H1 (cell line): ENCODE measurements around the gene NRXN3. TPM values are rescaled to one million over a fixed set of nuclear protein-coding genes. Genes with fewer than 3 reads are reported as not detected.

Experiments
- CTCF ChIA-PET: fragments of 300-600 bp; sonication (Branson Sonifier 250); formaldehyde crosslinking; loops from one replicate; lab custom pipeline; 2021; ENCODE audit not compliant: partially characterized antibody; lab: Charles Lee
- POLR2A ChIA-PET: fragments of 300-600 bp; sonication (Branson Sonifier 250); formaldehyde crosslinking; loops from one replicate; lab custom pipeline; 2021; ENCODE audit warnings: inconsistent platforms; ENCODE audit not compliant: partially characterized antibody; lab: Charles Lee
- DNase-seq, 2 experiments: peaks; one replicate each; pipeline versions ENCODE4 v3.0.0 to v3.0.0-alpha.2; 2010 to 2022; ENCODE audit warnings: low spot score in 2 of 2, low read depth in 1 of 2, mixed read lengths in 1 of 2
- FAIRE-seq: peaks from 2 replicates; lab custom pipeline; 2011; peaks lifted over from hg19 to GRCh38; lab: Jason Lieb, UNC
- H2AFZ ChIP-seq: 2 replicates; pipeline ENCODE4 v1.8.1; 2012; ENCODE audit warnings: low read length, inconsistent platforms
- H2AK5ac ChIP-seq: 2 replicates; pipeline ENCODE4 v1.6.1; 2013; ENCODE audit warnings: low read depth, low read length
- H2BK120ac ChIP-seq: replicated peaks from 2 replicates; pipeline ENCODE3; 2013; ENCODE audit warnings: low read depth, low read length, inconsistent platforms
- H2BK12ac ChIP-seq: 2 replicates; pipeline ENCODE4 v1.6.1; 2013; ENCODE audit warnings: low read depth, low read length
- H2BK15ac ChIP-seq: 2 replicates; pipeline ENCODE4 v1.6.1; 2013; ENCODE audit warnings: low read length
- H2BK20ac ChIP-seq: 2 replicates; pipeline ENCODE4 v1.6.1; 2013; ENCODE audit warnings: low read length
- H2BK5ac ChIP-seq: 2 replicates; pipeline ENCODE4 v1.6.1; 2013; ENCODE audit warnings: low read depth, low read length
- H3K14ac ChIP-seq: 2 replicates; pipeline ENCODE4 v1.6.1; 2013; ENCODE audit warnings: inconsistent platforms; ENCODE audit not compliant: insufficient read length
- H3K18ac ChIP-seq: 2 replicates; pipeline ENCODE4 v1.6.1; 2013; ENCODE audit warnings: low read length; ENCODE audit errors: extremely low read depth
- H3K23ac ChIP-seq: 2 replicates; pipeline ENCODE4 v1.6.1; 2013; ENCODE audit warnings: inconsistent platforms; ENCODE audit not compliant: insufficient read length
- H3K23me2 ChIP-seq: 2 replicates; pipeline ENCODE4 v1.6.1; 2013; ENCODE audit warnings: low read depth, low read length
- H3K27ac ChIP-seq: 2 replicates; pipeline ENCODE4 v1.6.1; 2011; ENCODE audit warnings: low read depth, low read length, inconsistent platforms
- H3K27me3 ChIP-seq, 4 experiments: replicated peaks in 1 of 4; 1 replicate in 1 of 4; 2 replicates in 3 of 4; pipeline versions ENCODE4 v1.6.1 to v1.8.1; 2011 to 2013; ENCODE audit warnings: low read length in 3 of 4, mild to moderate bottlenecking in 3 of 4, inconsistent platforms in 2 of 4, mixed read lengths in 2 of 4, moderate library complexity in 1 of 4; ENCODE audit not compliant: control insufficient read depth in 3 of 4, insufficient read depth in 3 of 4; ENCODE audit errors: extremely low read depth in 1 of 4
- H3K36me3 ChIP-seq, 4 experiments: 2 replicates each; pipeline versions ENCODE4 v1.6.1 to v1.8.1; 2011 to 2013; ENCODE audit warnings: mild to moderate bottlenecking in 4 of 4, low read length in 3 of 4, moderate library complexity in 2 of 4, control low read depth in 1 of 4, inconsistent platforms in 1 of 4; ENCODE audit not compliant: insufficient read depth in 4 of 4, control insufficient read depth in 2 of 4
- H3K4ac ChIP-seq: replicated peaks from 2 replicates; pipeline ENCODE3; 2013; ENCODE audit warnings: low read length, low read depth, mixed read lengths, inconsistent platforms; ENCODE audit not compliant: insufficient read length
- H3K4me1 ChIP-seq, 4 experiments: replicated peaks in 1 of 4; 1 replicate in 1 of 4; 2 replicates in 3 of 4; pipeline versions ENCODE4 v1.6.1 to v1.8.1; 2011 to 2013; ENCODE audit warnings: low read length in 3 of 4, inconsistent platforms in 2 of 4, mixed read lengths in 1 of 4; ENCODE audit not compliant: insufficient read depth in 4 of 4, control insufficient read depth in 3 of 4
- H3K4me2 ChIP-seq, 2 experiments: 2 replicates each; pipeline versions ENCODE4 v1.6.1 to v1.8.1; 2011 to 2013; ENCODE audit warnings: low read depth in 2 of 2, low read length in 2 of 2, control low read depth in 1 of 2, inconsistent platforms in 1 of 2, mild to moderate bottlenecking in 1 of 2; ENCODE audit not compliant: insufficient read depth in 1 of 2
- H3K4me3 ChIP-seq, 4 experiments: fragments of 200-600, 300-600 bp in 1 of 4; sonication (generic), shearing (Covaris generic), sonication (Bioruptor Twin) in 1 of 4; 2 replicates each; pipeline versions ENCODE4 v1.5.1 to v1.8.1; 2011 to 2016; ENCODE audit warnings: low read length in 4 of 4, low read depth in 3 of 4, control low read depth in 2 of 4, inconsistent platforms in 2 of 4, mild to moderate bottlenecking in 2 of 4, mixed read lengths in 1 of 4, moderate library complexity in 1 of 4; ENCODE audit not compliant: insufficient read depth in 2 of 4; ENCODE audit errors: extremely low read depth in 1 of 4
- H3K56ac ChIP-seq: replicated peaks from 2 replicates; pipeline ENCODE3; 2013; ENCODE audit warnings: low read depth, mild to moderate bottlenecking, mixed read lengths, low read length, inconsistent platforms; ENCODE audit not compliant: insufficient read length
- H3K79me1 ChIP-seq: 2 replicates; pipeline ENCODE4 v1.6.1; 2013; ENCODE audit warnings: low read depth, low read length, control low read depth
- H3K79me2 ChIP-seq, 2 experiments: 2 replicates each; pipeline versions ENCODE4 v1.6.1 to v1.8.1; 2012 to 2013; ENCODE audit warnings: low read length in 2 of 2, mild to moderate bottlenecking in 2 of 2, inconsistent platforms in 1 of 2; ENCODE audit not compliant: insufficient read depth in 2 of 2, control insufficient read depth in 1 of 2
- H3K9ac ChIP-seq, 4 experiments: replicated peaks in 1 of 4; 1 replicate in 1 of 4; 2 replicates in 3 of 4; pipeline versions ENCODE4 v1.6.1 to v1.8.1; 2011 to 2013; ENCODE audit warnings: low read depth in 3 of 4, low read length in 3 of 4, control low read depth in 2 of 4, mild to moderate bottlenecking in 2 of 4, moderate library complexity in 2 of 4, inconsistent platforms in 1 of 4; ENCODE audit errors: extremely low read depth in 1 of 4
- H3K9me3 ChIP-seq, 2 experiments: 2 replicates each; pipeline versions ENCODE4 v1.6.1 to v1.8.1; 2012 to 2013; ENCODE audit warnings: mild to moderate bottlenecking in 2 of 2, moderate library complexity in 2 of 2, control low read depth in 1 of 2, inconsistent platforms in 1 of 2, low read depth in 1 of 2, low read length in 1 of 2, mixed read lengths in 1 of 2; ENCODE audit not compliant: insufficient read depth in 2 of 2
- H4K20me1 ChIP-seq, 2 experiments: replicated peaks in 1 of 2; 2 replicates each; pipeline versions ENCODE3 to v1.8.1; 2011 to 2013; ENCODE audit warnings: inconsistent platforms in 2 of 2, low read length in 2 of 2, mild to moderate bottlenecking in 1 of 2; ENCODE audit not compliant: insufficient read depth in 2 of 2, control insufficient read depth in 1 of 2
- H4K5ac ChIP-seq: 2 replicates; pipeline ENCODE4 v1.6.1; 2013; ENCODE audit warnings: low read length, low read depth, mixed read lengths, inconsistent platforms; ENCODE audit not compliant: insufficient read length
- H4K8ac ChIP-seq: 2 replicates; pipeline ENCODE4 v1.8.0; 2013; ENCODE audit warnings: mild to moderate bottlenecking, moderate library complexity, low read length, inconsistent platforms; ENCODE audit not compliant: insufficient read depth; ENCODE audit errors: extremely low read depth
- H4K91ac ChIP-seq: replicated peaks from 2 replicates; pipeline ENCODE3; 2013; ENCODE audit warnings: low read length, mixed read lengths, inconsistent platforms; ENCODE audit not compliant: insufficient read length
- CEBPB ChIP-seq: IDR thresholded peaks from 2 replicates; pipeline ENCODE4 v1.6.1; 2012; ENCODE audit warnings: low read depth, low read length
- MAX ChIP-seq: IDR thresholded peaks from 2 replicates; pipeline ENCODE4 v1.6.1; 2012; ENCODE audit warnings: inconsistent platforms
- WGBS, 2 experiments: shearing (Covaris generic) in 1 of 2; methylation state at CpG; one replicate each; pipeline versions ENCODE4 v1.1.6 to v1.1.7; 2013 to 2015; ENCODE audit warnings: low lambda C conversion rate in 2 of 2, mixed read lengths in 2 of 2, inconsistent platforms in 1 of 2, low coverage in 1 of 2, missing lambda C conversion rate in 1 of 2; ENCODE audit not compliant: insufficient replicate concordance in 2 of 2, insufficient coverage in 1 of 2, insufficient read length in 1 of 2; ENCODE audit errors: extremely low coverage in 1 of 2, missing lambda C conversion rate in 1 of 2; 5-methylcytosine and 5-hydroxymethylcytosine counted together
- polyA plus RNA-seq, 7 experiments: library from polyadenylated mRNA; depleted of rRNA in 3 of 7; stranded (reverse) in 5 of 7; unstranded in 2 of 7; fragments of >200 nt in 5 of 7; fragments of 200-250 nt in 2 of 7; gene quantifications; 1 replicate in 5 of 7; 2 replicates in 1 of 7; 4 replicates in 1 of 7; pipeline versions ENCODE4 v1.2.1 to v1.2.3, GENCODE V29; 2011 to 2013; ENCODE audit warnings: missing spikeins in 2 of 7, mixed read lengths in 2 of 7
- total RNA-seq: library from RNA; stranded (reverse); fragmentation: NEBNext Ultra II Directional; extraction: Animal tissue kit (Norgen Biotek cat#: 25700); gene quantifications from 2 replicates; pipeline ENCODE4 v1.2.1, GENCODE V29; 2021

The NRXN3 gene
- total and polyA plus RNA-seq, 2 of the 8 experiments (the other 6 are each of a cell fraction or from before 2014, with no cell fraction given): 2.6 to 4.1 TPM

GRCh38 chr14:78324353-78324752 lies 154.2 kb downstream of the NRXN3 start:
- TF ChIP-seq CEBPB (peak; percentile 70; the same call in 1 of the 2 replicates), MAX (no peak)
- FAIRE-seq (no peak), DNase-seq (no peak)
- 88% methylated on average over 1 of the region's 1 CpG; no CpG with 5 or more reads in 1 of the 2 experiments for WGBS, 2 experiments
- H4K8ac ChIP-seq: no peak overlapping the region
- no peaks in the 10 kb centered on the region for H3K27me3 ChIP-seq
- peaks cover 0 to 8% (median 0%) of the 10 kb centered on the region in 4 experiments; a peak in 3 of 7 replicates for H3K4me1 ChIP-seq
- H2AFZ ChIP-seq: no peak overlapping the region
- H3K36me3 ChIP-seq: no peaks in the 10 kb centered on the region
- no peak overlapping the region for H3K9ac ChIP-seq
- ChIA-PET CTCF (interaction anchor here (1.1 kb wide), 1 partner anchor 81 kb away, joined by 3 read pairs; no protein-coding TSS in a partner anchor), POLR2A (no interaction called here)
- no peak overlapping the region; the same call in 1 of the 2 replicates for H2BK12ac ChIP-seq
- no peak overlapping the region for H3K4ac ChIP-seq
- H2BK15ac ChIP-seq: no peak overlapping the region
- H2AK5ac ChIP-seq: no peak overlapping the region
- H2BK120ac ChIP-seq: no peak overlapping the region
- no peak overlapping the region for H3K23ac ChIP-seq
- H3K27ac ChIP-seq: no peak overlapping the region
- H3K79me2 ChIP-seq: no peaks in the 10 kb centered on the region
- H3K79me1 ChIP-seq: no peaks in the 10 kb centered on the region
- no peaks in the 10 kb centered on the region for H3K23me2 ChIP-seq
- no peak overlapping the region for H3K14ac ChIP-seq
- H4K5ac ChIP-seq: no peak overlapping the region
- no peak overlapping the region for H3K4me3 ChIP-seq
- no peaks in the 10 kb centered on the region for H4K20me1 ChIP-seq
- H3K9me3 ChIP-seq: no peaks in the 10 kb centered on the region
- H4K91ac ChIP-seq: no peak overlapping the region
- H3K18ac ChIP-seq: no peak overlapping the region
- H3K4me2 ChIP-seq: no peak overlapping the region
- H2BK5ac ChIP-seq: no peak overlapping the region
- no peak overlapping the region for H2BK20ac ChIP-seq
- no peak overlapping the region for H3K56ac ChIP-seq
